GM18505 (cell line): ENCODE measurements around the gene AOAH.

Experiments used
- ATAC-seq: cut with Tn5 transposase; IDR thresholded peaks from one replicate; pipeline ENCODE4 v1.9.1; 2021; ENCODE audit not compliant: unreplicated experiment
- POLR2A ChIP-seq: IDR thresholded peaks from 4 replicates; pipeline ENCODE4 v1.6.1; 2011; ENCODE audit warnings: borderline replicate concordance; ENCODE audit not compliant: insufficient read depth, insufficient read length; ENCODE audit errors: extremely low read depth

Gene AOAH

GRCh38 chr7:36526863-36527548 lies 197.3 kb downstream of the AOAH start:
- peak; percentile 94 for ATAC-seq
- TF ChIP-seq POLR2A = no peak

- no peak for TF ChIP-seq POLR2A
- ATAC-seq = no peak
These were observed 200.8 kb downstream of the AOAH start for GRCh38 chr7:36523371-36524101.

GRCh38 chr7:36522453-36523007 lies 201.8 kb downstream of the AOAH start:
- TF ChIP-seq POLR2A = no peak

GRCh38 chr7:36521911-36522310 lies 202.4 kb downstream of the AOAH start:
- no peak for TF ChIP-seq POLR2A
- no peak for ATAC-seq

More at GRCh38 chr7:36522453-36523007, 201.8 kb downstream of the AOAH start:
- ATAC-seq = no peak

GRCh38 chr7:36521133-36521532 lies 203.2 kb downstream of the AOAH start:
- no peak for ATAC-seq
- TF ChIP-seq POLR2A = no peak

GRCh38 chr7:36515847-36516246 lies 208.4 kb downstream of the AOAH start:
- ATAC-seq = no peak
- TF ChIP-seq POLR2A = no peak

- ATAC-seq = no peak
- no peak for TF ChIP-seq POLR2A
These were observed 209.7 kb downstream of the AOAH start for GRCh38 chr7:36514289-36515243.

- ATAC-seq = no peak
- TF ChIP-seq POLR2A = no peak
These were observed 210.9 kb downstream of the AOAH start for GRCh38 chr7:36513393-36513792.

- TF ChIP-seq POLR2A = no peak
- no peak for ATAC-seq
These were observed 211.7 kb downstream of the AOAH start for GRCh38 chr7:36512616-36513015.

GRCh38 chr7:36509962-36510361 lies 214.3 kb downstream of the AOAH start:
- ATAC-seq = no peak
- no peak for TF ChIP-seq POLR2A

GRCh38 chr7:36507475-36508440 lies 216.5 kb downstream of the AOAH start:
- no peak for TF ChIP-seq POLR2A
- ATAC-seq = no peak

GRCh38 chr7:36506820-36507219 lies 217.5 kb downstream of the AOAH start:
- TF ChIP-seq POLR2A = no peak
- no peak for ATAC-seq
